ENCODE measurements around the gene ASCL3. TPM values are rescaled to one million over a fixed set of nuclear protein-coding genes. Genes with fewer than 3 reads are reported as not detected.

The ASCL3 gene
- total RNA-seq, 4 donors from 2014 or later, result not detected

- Histone ChIP-seq H3K9me3 (no peaks in the 10 kb centered on the region), H3K4me3 (no peak overlapping the region), H3K36me3 (peaks cover 0 to 88% (median 5%) of the 10 kb centered on the region in 3 donors), H3K27me3 (no peaks in the 10 kb centered on the region), H3K4me1 (peaks cover 0 to 8% (median 0%) of the 10 kb centered on the region in 4 donors), H3K27ac (no peak overlapping the region)
- WGBS, 2 donors, result 85 to 91% methylated on average over 5 of the region's 5 CpGs
- no peak for TF ChIP-seq POLR2A (IDR thresholded peaks at IDR 0.05)
- TF ChIP-seq, protein P1, sequence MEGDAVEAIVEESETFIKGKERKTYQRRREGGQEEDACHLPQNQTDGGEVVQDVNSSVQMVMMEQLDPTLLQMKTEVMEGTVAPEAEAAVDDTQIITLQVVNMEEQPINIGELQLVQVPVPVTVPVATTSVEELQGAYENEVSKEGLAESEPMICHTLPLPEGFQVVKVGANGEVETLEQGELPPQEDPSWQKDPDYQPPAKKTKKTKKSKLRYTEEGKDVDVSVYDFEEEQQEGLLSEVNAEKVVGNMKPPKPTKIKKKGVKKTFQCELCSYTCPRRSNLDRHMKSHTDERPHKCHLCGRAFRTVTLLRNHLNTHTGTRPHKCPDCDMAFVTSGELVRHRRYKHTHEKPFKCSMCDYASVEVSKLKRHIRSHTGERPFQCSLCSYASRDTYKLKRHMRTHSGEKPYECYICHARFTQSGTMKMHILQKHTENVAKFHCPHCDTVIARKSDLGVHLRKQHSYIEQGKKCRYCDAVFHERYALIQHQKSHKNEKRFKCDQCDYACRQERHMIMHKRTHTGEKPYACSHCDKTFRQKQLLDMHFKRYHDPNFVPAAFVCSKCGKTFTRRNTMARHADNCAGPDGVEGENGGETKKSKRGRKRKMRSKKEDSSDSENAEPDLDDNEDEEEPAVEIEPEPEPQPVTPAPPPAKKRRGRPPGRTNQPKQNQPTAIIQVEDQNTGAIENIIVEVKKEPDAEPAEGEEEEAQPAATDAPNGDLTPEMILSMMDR (IDR thresholded peaks at IDR 0.05), result no peak
- no peak for TF ChIP-seq EP300 (IDR thresholded peaks at IDR 0.05)
- no peak for DNase-seq (ENCODE audit: low spot score in 2 of 2)
Measured at GRCh38 chr11:8922691-8923090, 20.1 kb downstream of the ASCL3 start.

- Histone ChIP-seq H3K36me3 (peaks cover 0 to 63% (median 5%) of the 10 kb centered on the region in 3 donors), H3K27me3 (no peaks in the 10 kb centered on the region), H3K27ac (peak overlapping the region in 3 of 4 donors; percentile 8 to 74 (median 56)), H3K4me1 (peaks cover 0 to 50% (median 15%) of the 10 kb centered on the region in 4 donors), H3K4me3 (peak overlapping the region in 1 of 4 donors; percentile 10), H3K9me3 (no peaks in the 10 kb centered on the region)
- WGBS, 2 donors, result 16 to 40% methylated on average over 5 of the region's 5 CpGs
- TF ChIP-seq POLR2A (IDR thresholded peaks at IDR 0.05) (no peak), EP300 (IDR thresholded peaks at IDR 0.05) (peak in 1 of 2 donors; percentile 47)
- TF ChIP-seq, protein P1 (IDR thresholded peaks at IDR 0.05), result no peak
- DNase-seq (ENCODE audit: low spot score in 2 of 2), result peak in 1 of 2 donors; percentile 40
Measured at GRCh38 chr11:8917157-8917825, 25.5 kb downstream of the ASCL3 start.

DNA sequence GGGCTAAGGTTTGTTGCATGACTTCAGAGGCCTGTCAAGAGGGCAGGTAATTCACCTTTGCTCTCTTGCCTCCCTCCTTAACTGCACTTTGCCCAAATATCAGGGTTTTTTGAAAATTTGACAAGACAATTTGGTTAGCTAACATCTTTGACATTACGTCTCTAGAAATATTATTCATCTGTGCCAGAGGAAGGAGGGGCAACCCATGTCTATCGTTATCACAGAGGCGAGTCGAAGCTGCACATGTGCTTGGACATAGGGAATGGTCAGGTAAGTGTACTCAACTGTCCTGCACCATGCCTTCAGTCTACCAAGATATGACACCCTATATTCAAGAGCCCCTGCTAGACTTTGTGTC is 28.2 kb downstream of the ASCL3 start:
- 46 to 58% methylated on average over 4 of the region's 4 CpGs for WGBS, 2 donors
- Histone ChIP-seq H3K4me1 (peaks cover 0 to 64% (median 21%) of the 10 kb centered on the region in 4 donors), H3K4me3 (peak overlapping the region in 2 of 4 donors; percentile 3 to 27)

GRCh38 chr11:8913961-8914660 is 28.7 kb downstream of the ASCL3 start:
- peaks cover 0 to 69% (median 21%) of the 10 kb centered on the region in 4 donors for H3K4me1 ChIP-seq
- peak overlapping the region in 2 of 4 donors; percentile 3 to 27 for H3K4me3 ChIP-seq
- WGBS, 2 donors, result 5 to 6% methylated on average over 9 of the region's 9 CpGs
- H3K36me3 ChIP-seq, result peaks cover 0 to 32% (median 0%) of the 10 kb centered on the region in 3 donors
- DNase-seq (ENCODE audit: low spot score in 2 of 2), result no peak
- H3K9me3 ChIP-seq, result no peaks in the 10 kb centered on the region
- peak overlapping the region; percentile 42 to 79 (median 64) for H3K27ac ChIP-seq
- TF ChIP-seq POLR2A (IDR thresholded peaks at IDR 0.05), result no peak
- TF ChIP-seq, protein P1 (IDR thresholded peaks at IDR 0.05), result peak; percentile 41 to 58 (median 47)
- peak in 1 of 2 donors; percentile 29 for TF ChIP-seq EP300 (IDR thresholded peaks at IDR 0.05)
- H3K27me3 ChIP-seq, result no peaks in the 10 kb centered on the region

More for the DNA sequence above, 28.2 kb downstream of the ASCL3 start:
- no peak for TF ChIP-seq EP300 (IDR thresholded peaks at IDR 0.05)
- TF ChIP-seq, protein P1 (IDR thresholded peaks at IDR 0.05), result peak in 1 of 5 experiments; percentile 0
- H3K36me3 ChIP-seq, result peaks cover 0 to 37% (median 0%) of the 10 kb centered on the region in 3 donors
- no peaks in the 10 kb centered on the region for H3K9me3 ChIP-seq
- no peak for DNase-seq (ENCODE audit: low spot score in 2 of 2)
- H3K27me3 ChIP-seq, result no peaks in the 10 kb centered on the region
- peak overlapping the region; percentile 42 to 79 (median 64) for H3K27ac ChIP-seq

All from tibial nerve (tissue), 4 donors.